ENCODE measurements around the gene LGALS3BP.

GRCh38 chr17:78940708-78941107, 39.0 kb downstream of the LGALS3BP start:
- TF ChIP-seq CTCF (conservative IDR thresholded peaks at IDR 0.05) (no peak), EZH2 (IDR thresholded peaks at IDR 0.05; ENCODE audit: low read depth) (no peak)

Measured in PC-9 (cell line).